GM20431 (cell line): ENCODE measurements around the gene DCC.

Experiments
- in situ Hi-C: fragments of 300-500 bp; cut with MseI, MboI; formaldehyde crosslinking; loops from one replicate; pipeline ENCODE4 v1.15.0; 2020; ENCODE audit warnings: low sequenced_read_pairs; ENCODE audit not compliant: unreplicated experiment

The DCC gene

DNA sequence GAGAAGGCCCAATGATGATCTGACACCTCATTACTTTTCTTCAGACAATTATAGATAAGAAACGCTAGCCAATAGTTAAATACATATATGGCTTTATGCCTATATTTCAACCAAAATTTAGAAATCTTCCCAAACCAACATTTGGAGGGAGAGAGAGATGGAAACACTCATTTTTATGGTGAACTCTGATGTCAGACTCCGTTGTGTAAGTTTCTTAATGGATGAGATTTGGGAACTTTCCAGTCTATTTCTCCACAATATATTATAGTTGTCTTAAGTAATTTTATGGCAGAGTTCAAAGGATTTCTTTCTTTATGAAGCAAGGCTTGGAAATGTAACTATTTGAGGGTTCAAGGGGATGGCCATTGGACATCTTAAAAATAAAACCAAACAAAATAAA lies 407.0 kb downstream of the DCC start:
- in situ Hi-C loops: no loop called here

DNA sequence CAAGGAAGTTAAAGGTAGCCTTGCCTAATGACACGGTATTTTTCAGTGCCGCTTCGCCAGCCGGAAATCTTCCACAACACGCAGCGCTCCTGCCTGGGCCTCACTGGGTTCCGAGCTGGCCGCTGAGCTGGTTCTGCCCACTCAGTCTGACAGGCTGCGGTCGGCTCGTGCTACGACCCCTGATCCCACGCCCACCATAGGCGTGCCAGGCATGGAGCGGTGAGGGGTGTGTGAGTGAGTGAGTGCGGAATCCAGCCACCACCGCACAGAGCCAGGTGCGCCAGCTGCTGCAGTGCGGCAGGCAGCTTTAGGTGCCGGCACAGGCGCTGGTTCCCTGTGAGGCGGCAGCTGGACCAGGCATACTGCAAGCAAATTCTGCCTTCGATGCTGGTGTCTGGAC lies 407.9 kb downstream of the DCC start:
- in situ Hi-C loops: no loop called here

DNA sequence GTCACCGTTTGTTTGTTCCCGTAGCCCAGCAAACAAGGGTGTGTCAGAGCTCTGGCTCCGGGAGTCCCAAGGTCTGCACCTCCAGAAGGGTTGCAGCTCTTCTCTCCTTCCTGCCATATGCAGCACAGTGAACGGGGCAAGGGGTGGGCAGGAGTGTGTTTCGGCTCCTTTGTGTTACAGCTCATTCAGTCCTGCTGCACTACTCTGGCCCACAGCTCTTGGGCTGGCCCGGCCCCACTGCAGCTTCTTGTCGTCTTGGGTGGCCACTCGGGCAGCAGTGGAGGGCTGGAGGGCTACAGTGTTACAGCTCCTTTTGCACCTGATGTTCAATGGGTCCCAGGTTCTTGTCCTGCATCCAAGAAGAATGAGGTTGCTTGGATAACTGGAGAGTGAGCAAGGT lies 408.3 kb downstream of the DCC start:
- in situ Hi-C loops: no loop called here

DNA sequence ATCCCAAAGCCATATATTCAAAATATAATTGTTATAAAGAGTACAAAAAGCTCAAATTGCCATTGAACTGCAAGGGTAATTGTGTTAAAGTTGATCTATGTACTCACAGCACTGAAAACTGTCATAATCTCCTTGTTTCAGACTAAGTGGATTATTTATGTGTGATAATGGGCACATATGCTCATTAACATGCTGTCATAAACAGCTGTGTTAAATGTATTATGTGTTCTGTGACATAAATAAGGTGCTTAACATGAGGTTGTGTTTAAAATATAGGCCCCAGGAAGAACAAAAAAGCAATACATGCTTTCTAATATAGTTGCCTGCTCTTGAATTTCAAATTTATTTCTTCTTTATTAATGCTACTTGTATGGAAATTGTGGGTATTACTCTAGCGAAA lies 409.5 kb downstream of the DCC start:
- in situ Hi-C loops: no loop called here

DNA sequence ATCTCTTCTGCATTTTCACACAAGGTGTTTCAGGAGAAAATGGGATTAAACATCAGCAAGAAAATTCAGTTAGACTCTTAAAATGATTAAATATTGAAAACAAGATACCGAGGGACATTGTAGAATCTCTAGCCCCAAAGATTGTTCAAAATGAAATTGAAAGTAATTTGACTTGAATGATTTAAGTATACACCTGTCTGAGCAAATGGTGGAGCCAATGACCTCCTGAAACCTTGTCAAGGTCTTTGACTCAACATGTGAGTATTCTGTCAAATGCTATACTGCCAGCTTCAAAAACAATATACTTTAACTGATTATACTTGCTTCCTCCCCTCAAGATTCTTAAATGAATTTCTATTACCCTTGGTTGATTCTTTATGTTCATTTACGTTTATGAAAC lies 411.0 kb downstream of the DCC start:
- in situ Hi-C loops: no loop called here

DNA sequence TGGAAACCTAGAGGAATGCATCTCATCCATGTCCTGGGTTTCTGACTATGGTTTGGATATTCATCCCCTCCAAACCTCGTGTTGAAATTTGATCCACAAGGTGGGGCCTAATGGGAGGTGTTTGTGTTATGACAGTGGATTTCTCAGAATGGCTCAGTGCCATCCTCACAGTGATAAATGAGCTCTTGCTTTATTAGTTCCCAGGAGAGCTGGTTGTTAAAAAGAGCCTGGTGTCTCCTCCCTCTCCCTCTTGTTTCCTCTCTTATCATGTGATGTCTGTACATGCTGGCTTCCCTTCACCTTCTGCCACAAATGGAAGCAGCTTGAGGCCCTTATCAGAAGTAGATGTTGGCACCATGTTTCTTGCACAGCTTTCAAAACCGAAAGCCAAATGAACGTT lies 424.3 kb downstream of the DCC start:
- in situ Hi-C loops: no loop called here

DNA sequence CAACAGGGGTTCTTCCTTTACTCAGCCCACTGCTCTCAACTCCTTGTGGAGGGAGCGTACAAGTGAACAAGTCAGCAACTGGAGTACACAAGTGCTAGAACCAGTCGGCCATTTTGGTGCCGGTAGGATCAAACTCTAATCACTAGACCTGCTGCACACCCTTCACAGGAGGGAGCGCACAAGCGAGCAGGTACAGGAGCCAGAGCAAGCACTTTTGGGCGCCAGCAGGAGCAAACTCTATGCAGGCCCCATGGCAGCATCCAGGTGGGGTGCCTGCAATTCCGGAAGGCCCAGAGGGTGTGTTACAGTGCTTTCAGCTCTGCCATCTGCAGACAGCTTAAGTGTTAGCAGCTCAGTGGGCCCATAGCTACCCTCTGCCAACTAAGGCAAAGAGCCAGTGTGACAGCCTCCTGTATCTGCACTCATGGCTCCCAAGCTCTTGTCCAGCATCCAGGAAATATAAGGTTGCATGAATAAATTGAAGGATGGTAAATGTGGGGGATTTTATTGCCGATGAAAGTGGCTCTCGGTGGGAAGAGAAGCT lies 426.1 kb downstream of the DCC start:
- in situ Hi-C loops: no loop called here

DNA sequence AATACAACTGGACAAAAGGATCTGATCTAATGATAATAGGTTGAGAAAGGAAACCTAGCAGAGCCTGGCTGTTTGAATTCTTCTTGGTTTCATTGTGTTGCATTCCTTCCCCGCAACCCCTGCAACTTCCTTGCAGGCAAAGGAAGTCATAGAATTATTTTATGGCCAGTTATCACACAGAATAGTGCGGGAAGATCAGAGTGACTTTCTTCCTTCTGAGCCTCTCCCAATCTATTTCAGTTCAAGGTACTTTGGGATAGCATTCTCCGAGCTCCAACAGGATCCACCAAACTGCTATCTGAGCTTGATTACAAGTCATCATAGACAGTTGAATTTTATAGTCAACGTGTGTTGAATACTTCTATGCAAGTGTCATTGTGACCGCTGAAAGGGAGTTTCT lies 441.1 kb downstream of the DCC start:
- in situ Hi-C loops: no loop called here

DNA sequence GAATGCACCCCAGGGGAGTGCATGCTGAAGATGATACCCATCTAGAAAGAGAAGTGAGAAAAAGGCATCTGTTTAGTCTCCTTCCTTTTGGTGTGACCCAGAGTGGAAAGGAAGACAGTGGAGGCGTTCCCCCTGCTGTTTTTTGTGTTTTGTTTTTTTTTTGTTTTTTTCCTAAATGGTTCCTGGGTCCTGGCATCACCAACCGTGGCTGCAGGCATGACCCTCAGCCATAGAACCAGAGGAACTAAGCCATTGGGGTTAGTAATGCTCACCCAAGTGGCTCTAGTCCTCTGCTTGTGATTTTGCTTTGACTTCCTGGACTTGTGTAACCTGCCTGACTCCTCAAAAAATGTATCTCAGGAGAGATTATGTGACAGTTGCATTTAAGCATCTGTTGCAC lies 451.3 kb downstream of the DCC start:
- in situ Hi-C loops: no loop called here

GRCh38 chr18:52812834-52813233 lies 472.8 kb downstream of the DCC start:
- in situ Hi-C loops: no loop called here

DNA sequence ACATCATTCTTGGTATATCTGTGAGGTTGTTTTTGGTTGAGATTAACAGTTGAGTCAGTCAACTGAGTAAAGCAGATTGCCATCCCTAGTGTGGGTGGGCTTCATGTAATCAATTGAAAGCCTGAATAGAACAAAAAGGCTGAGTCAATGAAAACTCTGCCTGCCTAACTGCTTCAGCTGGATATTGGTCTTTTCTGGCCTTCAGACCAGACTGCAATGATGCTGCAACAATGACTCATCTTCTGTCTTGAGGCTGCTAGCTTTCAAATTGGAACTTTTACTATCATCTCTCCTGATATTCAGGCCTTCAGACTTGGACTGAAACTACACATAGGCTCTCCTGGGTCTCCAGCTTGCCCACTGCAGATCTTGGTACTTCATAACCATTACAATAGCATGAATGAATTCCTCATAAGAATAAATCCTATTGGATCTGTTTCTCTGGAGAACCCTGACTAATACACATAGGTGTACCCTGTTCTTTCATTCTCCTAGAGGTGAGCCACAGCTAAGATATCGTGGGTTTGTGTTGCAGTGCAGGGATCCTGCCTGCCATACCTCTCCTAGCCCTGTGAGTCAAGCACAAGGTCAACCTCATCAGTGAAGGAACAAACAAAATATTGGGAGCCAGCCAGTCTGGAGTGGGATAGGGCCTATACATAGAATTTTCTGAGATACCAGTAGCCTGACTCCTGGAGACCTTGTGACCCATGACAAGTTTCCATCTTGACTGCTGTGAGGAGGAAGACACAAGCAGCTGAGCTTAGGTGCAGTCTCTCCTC lies 473.8 kb downstream of the DCC start:
- in situ Hi-C loops: no loop called here

DNA sequence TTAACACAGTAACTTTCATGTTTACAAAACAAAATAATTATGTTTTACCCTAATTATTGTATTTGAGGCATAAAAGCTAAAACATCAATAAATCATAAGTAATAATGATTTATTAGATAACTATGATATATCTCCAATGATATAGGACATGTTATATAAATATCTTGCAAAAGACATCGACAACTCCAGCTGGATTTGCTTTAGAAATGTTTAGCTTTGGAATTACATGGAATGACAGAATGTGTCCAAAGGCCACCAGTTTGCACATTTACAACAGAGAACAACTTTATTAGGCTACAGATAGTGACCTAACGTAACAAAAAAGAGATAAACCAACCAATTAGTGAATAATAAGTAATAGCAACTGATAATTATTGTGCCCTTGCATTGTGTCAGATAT lies 475.7 kb downstream of the DCC start:
- in situ Hi-C loops: no loop called here

- in situ Hi-C loops: no loop called here
These were observed 476.1 kb downstream of the DCC start for GRCh38 chr18:52816121-52816520.

- in situ Hi-C loops: no loop called here
These were observed 482.2 kb downstream of the DCC start for GRCh38 chr18:52822160-52822559.

DNA sequence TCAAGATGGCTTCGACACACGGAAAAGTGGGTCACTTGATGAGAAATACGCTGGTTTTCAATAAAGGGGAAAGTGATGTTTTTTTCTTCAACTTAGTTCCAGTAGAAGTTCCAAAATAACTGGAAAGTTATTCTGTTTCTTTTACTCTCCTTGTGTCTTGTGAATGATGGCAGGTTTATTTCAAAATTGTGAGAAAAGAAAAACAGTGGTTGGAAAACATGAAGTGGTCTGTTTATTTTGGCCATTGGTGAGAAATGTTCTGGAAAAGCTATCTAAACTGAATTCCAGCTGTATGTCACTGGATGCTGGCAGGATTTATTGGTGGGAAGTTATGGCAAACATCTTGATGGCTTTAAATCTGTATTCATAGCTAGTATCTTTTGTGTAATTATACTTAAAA lies 484.1 kb downstream of the DCC start:
- in situ Hi-C loops: no loop called here

DNA sequence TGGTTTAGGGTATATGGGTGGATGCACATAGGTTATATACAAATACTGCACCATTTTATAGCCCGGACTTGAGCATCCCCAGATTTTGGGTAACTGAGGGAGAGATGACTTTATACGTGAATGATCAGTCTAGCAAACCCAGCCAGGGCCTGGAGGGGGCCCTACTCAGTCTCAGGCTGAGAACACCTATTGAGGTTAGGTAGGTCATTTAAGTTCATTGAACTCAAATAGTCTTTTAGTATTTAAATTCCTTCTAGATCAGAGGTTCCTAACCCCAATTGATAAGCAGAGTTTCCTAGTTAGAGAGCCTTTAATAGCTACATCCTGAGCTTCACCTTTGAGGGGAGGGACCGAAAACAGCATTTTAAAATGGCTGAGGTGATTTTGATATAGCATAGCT lies 487.0 kb downstream of the DCC start:
- in situ Hi-C loops: no loop called here

DNA sequence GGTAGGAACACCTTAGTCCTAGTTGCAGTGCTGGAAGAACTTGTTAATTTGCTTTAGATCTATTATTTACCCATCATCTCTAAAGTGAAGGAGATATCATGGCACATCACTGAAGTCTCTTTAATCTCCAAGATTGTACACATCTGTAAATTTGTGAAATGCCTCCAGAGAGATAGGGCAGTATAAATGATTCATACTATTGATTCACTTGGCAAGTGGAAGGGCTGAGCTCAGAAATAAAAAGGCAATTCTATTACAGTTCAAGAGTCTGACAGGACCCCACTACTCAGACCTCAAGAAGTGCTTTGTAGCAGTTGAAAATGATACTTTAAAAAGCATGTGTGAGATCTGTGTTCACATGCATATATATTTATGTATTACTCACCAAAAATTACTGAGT lies 489.3 kb downstream of the DCC start:
- in situ Hi-C loops: no loop called here

GRCh38 chr18:52829876-52830405 lies 489.9 kb downstream of the DCC start:
- in situ Hi-C loops: no loop called here

GRCh38 chr18:52844323-52844722 lies 504.3 kb downstream of the DCC start:
- in situ Hi-C loops: no loop called here

DNA sequence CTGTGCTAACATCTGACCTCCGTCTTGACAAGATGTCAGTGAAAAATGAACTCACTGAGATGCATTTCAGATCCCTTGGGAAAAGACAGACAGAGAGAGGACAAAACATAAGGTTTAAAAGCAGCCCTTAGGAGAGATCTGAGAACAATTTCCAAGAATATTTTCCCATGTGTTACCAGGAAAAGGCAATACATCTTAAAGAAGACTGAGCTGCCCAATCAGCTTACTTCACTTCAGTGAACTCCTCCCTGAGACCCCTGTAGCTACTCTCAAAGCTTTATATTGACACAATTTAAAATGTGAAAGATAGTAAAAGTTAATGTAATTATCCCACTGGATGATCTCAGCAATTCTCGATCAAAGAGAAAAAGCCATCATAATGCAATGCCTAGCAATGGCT lies 505.0 kb downstream of the DCC start:
- in situ Hi-C loops: no loop called here

- in situ Hi-C loops: no loop called here
These were observed 510.1 kb downstream of the DCC start for GRCh38 chr18:52850031-52850560.

- in situ Hi-C loops: no loop called here
These were observed 521.6 kb downstream of the DCC start for GRCh38 chr18:52861558-52861957.
